Stimulated activated CD8-positive, alpha-beta memory T cell treated with anti-CD3 and anti-CD28 coated beads, Interleukin-12 subunit alpha, Interleukin-12 subunit beta, amount 100 ng/mL, for 1 hour (primary cell): Measurements from ENCODE around the gene OR2D3.
"Not testable (repeated sequence)": the region's sequence is repeated elsewhere in the genome, so short reads cannot be mapped to it uniquely, and the experiment has no call there.

Source experiments
- DNase-seq: peaks from one replicate; pipeline ENCODE4 v3.0.0-alpha.2; 2020; ENCODE audit warnings: low read depth

Gene OR2D3

DNA sequence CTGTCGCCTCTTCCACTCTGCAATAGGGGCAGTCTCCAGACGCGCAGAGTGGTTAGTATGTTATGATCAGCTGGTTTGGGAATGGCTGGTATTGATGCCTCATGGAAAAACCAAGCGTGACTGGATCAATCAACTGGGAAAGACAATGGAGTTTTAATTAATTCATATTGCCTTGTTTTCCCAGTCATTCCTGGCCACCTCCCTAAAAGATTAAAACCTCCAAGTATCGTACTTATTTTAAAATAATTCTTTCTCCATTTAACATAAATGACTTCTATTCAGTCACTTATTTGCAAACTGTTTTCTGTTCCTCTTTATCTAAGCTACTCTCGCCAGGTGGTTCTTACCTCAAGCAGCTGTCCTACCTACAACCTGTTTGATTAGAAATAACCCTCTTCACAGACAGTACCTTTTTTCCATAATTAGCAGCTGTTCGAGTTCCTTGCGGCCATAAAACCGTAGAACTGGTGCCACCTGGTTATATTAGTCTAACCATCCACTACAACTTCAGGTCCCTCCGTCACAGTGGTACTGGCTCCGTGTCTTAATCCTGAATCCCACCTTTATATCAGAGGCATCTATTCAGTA lies 6.3 kb downstream of the OR2D3 start:
- DNase-seq, result no peak

DNA sequence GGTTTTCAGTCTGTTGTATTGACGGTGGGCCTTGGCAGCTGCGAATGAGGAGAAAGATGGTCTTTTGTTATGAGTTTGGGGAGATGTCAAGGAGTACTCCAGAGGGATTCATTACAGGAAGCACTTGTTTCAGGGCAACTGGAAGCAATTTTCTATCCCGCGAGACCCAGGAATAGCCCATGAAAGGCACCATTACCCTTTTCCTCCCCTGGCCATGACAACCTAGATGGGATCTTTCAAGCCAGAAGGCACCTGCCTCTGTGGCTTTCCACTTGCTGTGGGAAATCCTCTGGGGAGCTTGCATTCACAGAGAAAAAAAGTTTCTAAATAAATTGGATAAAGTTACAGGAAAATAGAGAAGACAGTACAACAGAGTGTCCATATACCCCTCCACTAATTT lies 8.1 kb downstream of the OR2D3 start:
- DNase-seq, result no peak

DNA sequence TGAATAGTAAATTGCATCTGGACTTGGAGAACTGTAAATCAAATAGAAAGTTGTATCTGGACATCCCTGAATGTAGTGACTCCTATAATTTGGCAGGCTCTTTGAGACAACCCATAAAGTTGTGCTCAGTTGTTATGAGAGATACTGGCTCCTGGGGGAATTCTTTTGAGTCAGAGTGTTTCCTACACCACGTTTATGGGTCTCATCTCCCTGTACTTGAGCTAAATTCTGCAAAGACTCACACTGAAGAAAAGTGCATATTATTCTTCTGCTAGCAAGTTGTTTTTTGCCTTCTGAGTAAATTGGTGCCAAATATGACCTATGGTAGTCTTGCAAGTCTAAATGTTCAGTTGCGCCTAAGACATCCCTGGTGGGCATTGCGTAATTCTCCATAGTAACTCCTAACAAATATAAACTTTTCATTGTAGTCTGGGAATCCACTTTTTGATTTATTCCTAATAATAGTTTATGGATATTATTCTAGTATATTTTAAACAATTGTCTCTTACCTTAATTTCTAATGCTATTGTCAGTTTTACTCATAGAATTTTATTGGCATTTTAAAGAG lies 10.4 kb downstream of the OR2D3 start:
- DNase-seq, result no peak

DNA sequence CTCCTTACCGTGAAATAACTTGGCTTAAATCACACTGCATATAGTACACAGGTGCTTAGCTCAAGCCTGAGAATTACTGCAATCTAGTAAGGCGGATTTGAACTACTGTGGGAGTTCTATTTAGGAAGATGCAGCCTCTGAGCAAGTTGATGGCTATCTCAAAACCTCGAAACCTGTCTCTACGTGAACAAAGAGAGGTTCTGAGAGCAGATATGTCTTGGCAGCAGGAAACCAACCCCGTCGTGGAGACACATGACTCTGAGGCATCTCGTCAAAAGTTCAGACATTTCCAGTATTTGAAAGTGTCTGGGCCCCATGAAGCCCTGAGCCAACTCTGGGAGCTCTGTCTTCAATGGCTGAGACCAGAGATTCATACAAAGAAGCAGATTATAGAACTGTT lies 11.3 kb downstream of the OR2D3 start:
- no peak for DNase-seq

DNA sequence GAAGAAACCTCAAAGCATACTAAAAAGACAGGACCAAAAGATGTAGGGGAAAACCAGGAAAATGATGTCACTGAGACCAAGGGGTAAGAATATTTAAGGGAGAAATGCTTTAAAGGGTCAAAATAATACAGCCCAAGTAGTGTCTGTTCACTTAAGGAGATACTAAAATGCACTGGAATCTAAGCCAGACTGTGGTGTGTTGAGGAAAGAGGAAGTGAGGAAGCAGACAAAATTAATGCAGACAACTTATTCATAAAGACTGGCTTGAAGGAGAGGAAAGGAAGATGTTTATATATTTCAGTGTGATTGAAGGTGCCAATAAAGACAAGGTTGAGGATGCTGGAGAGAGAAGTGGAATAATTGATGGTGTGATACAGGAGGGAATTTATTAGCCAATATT lies 21.2 kb downstream of the OR2D3 start:
- DNase-seq, result no peak

DNA sequence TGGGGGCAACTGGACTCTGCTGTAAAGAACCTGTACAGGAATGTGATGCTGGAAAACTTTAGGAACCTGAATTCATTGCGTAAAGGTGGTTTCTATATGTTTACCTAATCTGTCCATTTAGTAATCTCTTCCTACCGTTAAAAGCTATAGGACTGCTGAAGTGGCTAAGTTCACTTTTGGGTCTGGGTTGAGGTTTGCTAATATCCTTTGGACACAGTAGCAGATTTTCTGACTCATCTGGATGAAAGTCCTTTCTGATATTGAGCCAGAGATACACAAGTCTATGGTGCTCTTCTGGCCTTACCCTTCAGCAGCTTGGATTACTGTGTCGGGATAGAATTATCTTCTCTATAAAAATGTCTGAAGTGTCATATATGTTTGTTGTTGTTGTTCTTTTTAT lies 22.3 kb downstream of the OR2D3 start:
- DNase-seq, result no peak

DNA sequence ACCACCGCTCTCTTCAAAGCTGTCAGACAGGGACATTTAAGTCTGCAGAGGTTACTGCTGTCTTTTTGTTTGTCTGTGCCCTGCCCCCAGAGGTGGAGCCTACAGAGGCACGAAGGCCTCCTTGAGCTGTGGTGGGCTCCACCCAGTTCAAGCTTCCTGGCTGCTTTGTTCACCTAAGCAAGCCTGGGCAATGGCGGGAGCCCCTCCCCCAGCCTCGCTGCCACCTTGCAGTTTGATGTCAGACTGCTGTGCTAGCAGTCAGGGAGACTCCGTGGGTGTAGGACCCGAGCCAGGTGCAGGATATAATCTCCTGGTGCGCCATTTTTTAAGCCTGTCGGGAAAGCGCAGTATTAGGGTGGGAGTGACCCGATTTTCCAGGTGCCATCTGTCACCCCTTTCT lies 33.4 kb downstream of the OR2D3 start:
- not testable (repeated sequence) for DNase-seq

DNA sequence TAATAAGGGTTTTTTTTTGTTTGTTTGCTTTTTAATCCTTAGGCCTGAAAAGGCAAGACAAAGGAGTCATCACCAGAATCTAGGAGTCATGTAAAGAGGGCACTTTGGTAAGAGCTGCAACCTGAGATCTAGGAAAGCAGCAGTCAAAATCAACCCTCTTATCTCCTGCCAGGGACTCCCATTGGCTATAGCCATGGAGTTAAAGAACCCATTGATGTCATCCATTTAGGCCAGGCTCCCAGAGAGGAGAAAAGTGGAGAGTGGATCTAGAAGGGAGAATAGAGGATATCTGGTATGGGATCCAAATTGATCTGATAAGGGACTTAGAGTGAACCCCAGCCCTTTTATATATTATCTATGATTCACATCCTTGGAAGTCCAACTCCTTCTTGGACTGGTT lies 41.3 kb downstream of the OR2D3 start:
- no peak for DNase-seq

DNA sequence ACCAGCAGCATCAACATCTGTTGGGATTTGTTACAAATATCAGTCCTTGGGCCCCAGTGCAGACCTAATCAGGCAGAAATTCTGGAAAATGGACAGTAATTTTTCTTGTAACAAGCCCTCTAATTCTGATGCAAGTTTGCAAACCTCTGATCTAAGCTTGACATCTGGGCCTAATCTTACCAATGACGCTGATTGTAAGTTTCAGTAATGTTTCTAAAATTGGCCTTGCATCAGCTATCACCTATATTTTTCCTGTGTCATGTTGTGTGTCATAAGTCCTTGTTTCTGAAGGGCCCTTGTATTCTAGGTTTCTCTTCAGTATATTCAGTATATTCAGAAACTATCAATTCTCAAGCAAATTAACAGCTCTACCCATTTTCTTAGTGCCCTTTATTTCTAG lies 41.9 kb downstream of the OR2D3 start:
- no peak for DNase-seq

DNA sequence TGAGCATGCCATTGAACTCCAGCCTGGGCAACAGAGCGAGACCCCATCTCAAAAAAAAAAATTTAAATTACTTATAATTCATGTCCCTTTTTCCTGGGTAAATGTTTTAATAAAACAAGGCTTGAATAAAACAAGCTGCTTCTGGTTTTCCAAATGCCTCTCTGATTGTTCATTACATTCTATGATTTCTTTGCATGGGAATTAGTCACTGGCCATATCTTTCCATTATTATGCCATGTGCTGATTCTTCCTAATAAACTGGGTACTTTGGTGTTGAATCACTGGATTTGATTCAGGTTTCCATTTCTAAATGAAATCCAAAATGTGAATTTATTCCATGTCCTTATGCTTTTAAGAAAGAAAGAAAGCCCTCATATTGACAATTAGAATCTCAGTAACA lies 48.0 kb downstream of the OR2D3 start:
- DNase-seq, result no peak

DNA sequence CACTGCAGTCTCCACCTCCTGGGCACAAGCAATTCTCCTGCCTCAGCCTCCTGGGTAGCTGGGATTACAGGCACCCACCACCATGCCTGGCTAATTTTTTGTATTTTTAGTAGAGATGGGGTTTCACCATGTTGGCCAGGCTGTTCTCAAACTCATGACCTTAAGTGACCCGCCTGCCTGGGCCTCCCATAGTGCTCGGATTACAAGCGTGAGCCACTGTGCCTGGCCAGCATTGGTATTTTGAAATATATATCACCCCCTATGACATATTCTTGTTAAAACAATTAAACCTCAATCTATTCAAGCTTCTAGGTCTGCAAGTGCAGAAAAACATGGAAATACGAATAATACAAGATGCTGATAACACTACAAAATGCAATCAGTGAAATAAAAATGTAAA lies 49.1 kb downstream of the OR2D3 start:
- not testable (repeated sequence) for DNase-seq
